H1 (cell line): ENCODE measurements around the gene PCED1B. TPM values are rescaled to one million over a fixed set of nuclear protein-coding genes. Genes with fewer than 3 reads are reported as not detected.

Experiments
- CHD1 ChIP-seq: IDR thresholded peaks from 2 replicates; pipeline ENCODE4 v1.6.1; 2012; ENCODE audit warnings: low read depth, low read length, improper control_type of control experiment
- CHD2 ChIP-seq: IDR thresholded peaks from 2 replicates; pipeline ENCODE4 v1.6.1; 2012; ENCODE audit warnings: low read length, improper control_type of control experiment
- PHF8 ChIP-seq: fragments of 200-600 bp; sonication (generic); conservative IDR thresholded peaks from 2 replicates; pipeline ENCODE4 v1.7.1; 2012; ENCODE audit warnings: low read depth, mild to moderate bottlenecking, inconsistent platforms, low read length, moderate library complexity
- SUZ12 ChIP-seq: fragments of 200-600 bp; sonication (generic); IDR thresholded peaks from 2 replicates; pipeline ENCODE4 v1.6.1; 2012; ENCODE audit warnings: mild to moderate bottlenecking, inconsistent platforms, low read length, moderate library complexity, mixed read lengths
- polyA plus RNA-seq, 7 experiments: library from polyadenylated mRNA; depleted of rRNA in 3 of 7; stranded (reverse) in 5 of 7; unstranded in 2 of 7; fragments of >200 nt in 5 of 7; fragments of 200-250 nt in 2 of 7; gene quantifications; 1 replicate in 5 of 7; 2 replicates in 1 of 7; 4 replicates in 1 of 7; pipeline versions ENCODE4 v1.2.1 to v1.2.3, GENCODE V29; 2011 to 2013; ENCODE audit warnings: missing spikeins in 2 of 7, mixed read lengths in 2 of 7
- total RNA-seq: library from RNA; stranded (reverse); fragmentation: NEBNext Ultra II Directional; extraction: Animal tissue kit (Norgen Biotek cat#: 25700); gene quantifications from 2 replicates; pipeline ENCODE4 v1.2.1, GENCODE V29; 2021

Gene PCED1B
- total and polyA plus RNA-seq, 2 of the 8 experiments (the other 6 are each of a cell fraction or from before 2014, with no cell fraction given), result 4.7 to 5.4 TPM

DNA sequence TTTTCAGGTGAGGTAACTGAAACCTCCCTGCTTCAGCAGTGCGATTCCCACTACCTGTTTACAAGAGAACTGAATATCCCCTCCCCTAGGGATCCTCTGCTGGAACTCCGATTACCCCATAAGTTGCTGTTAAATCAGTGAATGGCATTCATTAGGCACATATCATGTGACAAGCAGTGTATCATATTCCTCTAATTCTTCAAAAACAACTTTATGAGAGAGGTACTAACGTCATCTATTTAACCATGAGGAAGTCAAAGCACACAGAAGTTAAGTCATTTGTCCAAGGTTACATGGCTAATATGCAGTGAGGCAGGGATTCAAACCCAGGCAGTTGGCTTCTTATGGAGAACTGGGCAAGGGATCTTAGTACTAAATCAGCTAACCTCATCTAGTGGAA lies 43.9 kb upstream of the PCED1B start (continued):
- TF ChIP-seq SUZ12, result no peak
- no peak for TF ChIP-seq CHD2
- no peak for TF ChIP-seq CHD1
- no peak for TF ChIP-seq PHF8
